Spleen (tissue), 7 donors: Measurements from ENCODE around the gene ADARB2.

Experiments used
- POLR2A ChIP-seq, 3 donors: fragments of 450-650 bp; IDR thresholded peaks; one replicate each; pipeline ENCODE4 v1.5.1; 2017; ENCODE audit warnings: antibody characterized with exemption in 3 of 3, mild to moderate bottlenecking in 1 of 3
- TF ChIP-seq, protein P1 (sequence below), 11 experiments: fragments of 200-600 bp in 7 of 11; fragments of 450-650 bp in 4 of 11; sonication (generic) in 4 of 11; IDR thresholded peaks in 8 of 11; conservative IDR thresholded peaks in 3 of 11; 1 replicate in 7 of 11; 2 replicates in 4 of 11; pipeline versions ENCODE4 v1.4.0 to v1.8.0; 2016 to 2021; ENCODE audit warnings: antibody characterized with exemption in 11 of 11, inconsistent platforms in 4 of 11, mild to moderate bottlenecking in 1 of 11
- donor health status: DM: no; HTN: no; CAD: no; lungs with moderate emphysema.
- donor health status: DM: no; HTN: no; CAD: no.
- donor health status: DM: no; HTN: no; CAD: no.

GRCh38 chr10:1329622-1330021, 407.7 kb downstream of the ADARB2 start:
- no peak for TF ChIP-seq POLR2A (IDR thresholded peaks at IDR 0.05)
- TF ChIP-seq, protein P1, sequence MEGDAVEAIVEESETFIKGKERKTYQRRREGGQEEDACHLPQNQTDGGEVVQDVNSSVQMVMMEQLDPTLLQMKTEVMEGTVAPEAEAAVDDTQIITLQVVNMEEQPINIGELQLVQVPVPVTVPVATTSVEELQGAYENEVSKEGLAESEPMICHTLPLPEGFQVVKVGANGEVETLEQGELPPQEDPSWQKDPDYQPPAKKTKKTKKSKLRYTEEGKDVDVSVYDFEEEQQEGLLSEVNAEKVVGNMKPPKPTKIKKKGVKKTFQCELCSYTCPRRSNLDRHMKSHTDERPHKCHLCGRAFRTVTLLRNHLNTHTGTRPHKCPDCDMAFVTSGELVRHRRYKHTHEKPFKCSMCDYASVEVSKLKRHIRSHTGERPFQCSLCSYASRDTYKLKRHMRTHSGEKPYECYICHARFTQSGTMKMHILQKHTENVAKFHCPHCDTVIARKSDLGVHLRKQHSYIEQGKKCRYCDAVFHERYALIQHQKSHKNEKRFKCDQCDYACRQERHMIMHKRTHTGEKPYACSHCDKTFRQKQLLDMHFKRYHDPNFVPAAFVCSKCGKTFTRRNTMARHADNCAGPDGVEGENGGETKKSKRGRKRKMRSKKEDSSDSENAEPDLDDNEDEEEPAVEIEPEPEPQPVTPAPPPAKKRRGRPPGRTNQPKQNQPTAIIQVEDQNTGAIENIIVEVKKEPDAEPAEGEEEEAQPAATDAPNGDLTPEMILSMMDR (IDR thresholded peaks at IDR 0.05 in 8 of 11, conservative IDR thresholded peaks at IDR 0.05 in 3 of 11): no peak
